Astrocyte (in vitro differentiated cells and primary cell): ENCODE results near the gene SMARCA1.

Source experiments
- CTCF ChIP-seq: IDR thresholded peaks from 2 replicates; pipeline ENCODE4 v1.5.1; 2011; ENCODE audit warnings: low read depth, mild to moderate bottlenecking, inconsistent platforms, low read length, moderate library complexity; ENCODE audit not compliant: insufficient read depth
- EZH2 ChIP-seq: IDR thresholded peaks from 2 replicates; pipeline ENCODE4 v1.6.1; 2012; ENCODE audit warnings: mild to moderate bottlenecking, low read length, inconsistent platforms; ENCODE audit not compliant: insufficient read depth

GRCh38 chrX:129525896-129526295 is 2.6 kb upstream of the SMARCA1 start:
- no peak for TF ChIP-seq CTCF
- no peak for TF ChIP-seq EZH2
